Stimulated activated CD4-positive, alpha-beta T cell treated with anti-CD3 and anti-CD28 coated beads, Interleukin-12 subunit alpha, Interleukin-12 subunit beta, amount 100 ng/mL, for 24 hours (primary cell): ENCODE results near the gene OR52M1.
"Not testable (repeated sequence)": the region's sequence is repeated elsewhere in the genome, so short reads cannot be mapped to it uniquely, and the experiment has no call there.

Source experiments
- DNase-seq, 2 experiments: peaks; one replicate each; pipeline ENCODE4 v3.0.0-alpha.2; 2020; ENCODE audit warnings: low read depth in 2 of 2

The OR52M1 gene, protein sequence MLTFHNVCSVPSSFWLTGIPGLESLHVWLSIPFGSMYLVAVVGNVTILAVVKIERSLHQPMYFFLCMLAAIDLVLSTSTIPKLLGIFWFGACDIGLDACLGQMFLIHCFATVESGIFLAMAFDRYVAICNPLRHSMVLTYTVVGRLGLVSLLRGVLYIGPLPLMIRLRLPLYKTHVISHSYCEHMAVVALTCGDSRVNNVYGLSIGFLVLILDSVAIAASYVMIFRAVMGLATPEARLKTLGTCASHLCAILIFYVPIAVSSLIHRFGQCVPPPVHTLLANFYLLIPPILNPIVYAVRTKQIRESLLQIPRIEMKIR

DNA sequence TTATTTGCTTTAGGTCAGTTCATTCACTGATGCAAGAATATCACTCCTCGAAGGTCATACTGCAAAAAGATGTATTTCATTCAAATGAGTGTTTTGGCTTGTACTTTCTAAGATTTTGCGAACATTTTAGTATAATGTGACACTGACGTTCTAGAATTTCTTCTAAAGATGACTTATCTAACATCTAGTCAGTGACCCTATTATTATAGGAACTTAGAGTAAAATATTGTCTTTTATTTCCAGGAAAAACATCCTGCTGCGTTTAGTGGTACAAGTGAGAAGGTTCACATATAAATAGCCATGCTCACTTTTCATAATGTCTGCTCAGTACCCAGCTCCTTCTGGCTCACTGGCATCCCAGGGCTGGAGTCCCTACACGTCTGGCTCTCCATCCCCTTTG, at the start of gene OR52M1:
TSS of gene OR52M1 (plus strand) at position 301 of the 400 bp plus-strand sequence. CDS start at position 301, 0 bp downstream.
- no peak for DNase-seq

DNA sequence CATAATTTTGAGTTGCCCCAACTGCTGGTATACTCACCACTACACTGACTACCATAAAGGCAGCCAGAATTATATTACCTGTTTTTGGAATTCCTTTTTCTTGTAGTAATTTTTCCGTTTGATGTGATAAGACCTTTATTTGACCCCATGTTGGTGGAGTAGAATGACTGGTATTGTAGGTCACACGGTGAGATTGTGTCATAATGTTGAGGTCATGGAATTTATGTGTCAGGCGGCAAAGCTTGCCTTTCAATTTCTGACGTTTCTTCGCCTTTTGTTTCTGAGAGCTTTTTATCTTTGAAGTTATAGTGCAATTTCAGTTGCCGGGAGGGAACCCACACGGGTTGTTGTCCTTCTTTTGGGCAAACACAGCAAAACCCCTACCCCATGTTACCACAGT, 49.5 kb upstream of the OR52M1 start:
- DNase-seq: no peak

DNA sequence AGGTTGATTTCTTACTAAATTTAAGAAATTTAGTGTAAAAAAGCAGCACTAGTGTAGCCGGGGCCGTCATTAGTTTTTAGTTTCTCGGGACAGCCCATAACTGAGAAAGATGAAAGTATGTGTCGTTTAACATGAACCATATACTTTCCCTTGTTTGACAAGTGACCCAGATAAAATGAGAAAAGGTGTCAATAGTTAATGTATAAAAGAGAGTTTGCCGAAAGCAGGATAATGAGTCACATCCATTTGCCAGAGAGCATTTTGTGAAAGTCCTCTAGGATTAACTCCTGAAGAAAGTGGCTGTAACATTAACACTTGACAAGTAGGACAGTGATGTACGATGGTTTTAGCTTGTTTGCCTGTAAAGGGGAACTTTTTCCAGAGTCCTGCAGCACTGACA, 49.0 kb upstream of the OR52M1 start:
- no peak for DNase-seq

DNA sequence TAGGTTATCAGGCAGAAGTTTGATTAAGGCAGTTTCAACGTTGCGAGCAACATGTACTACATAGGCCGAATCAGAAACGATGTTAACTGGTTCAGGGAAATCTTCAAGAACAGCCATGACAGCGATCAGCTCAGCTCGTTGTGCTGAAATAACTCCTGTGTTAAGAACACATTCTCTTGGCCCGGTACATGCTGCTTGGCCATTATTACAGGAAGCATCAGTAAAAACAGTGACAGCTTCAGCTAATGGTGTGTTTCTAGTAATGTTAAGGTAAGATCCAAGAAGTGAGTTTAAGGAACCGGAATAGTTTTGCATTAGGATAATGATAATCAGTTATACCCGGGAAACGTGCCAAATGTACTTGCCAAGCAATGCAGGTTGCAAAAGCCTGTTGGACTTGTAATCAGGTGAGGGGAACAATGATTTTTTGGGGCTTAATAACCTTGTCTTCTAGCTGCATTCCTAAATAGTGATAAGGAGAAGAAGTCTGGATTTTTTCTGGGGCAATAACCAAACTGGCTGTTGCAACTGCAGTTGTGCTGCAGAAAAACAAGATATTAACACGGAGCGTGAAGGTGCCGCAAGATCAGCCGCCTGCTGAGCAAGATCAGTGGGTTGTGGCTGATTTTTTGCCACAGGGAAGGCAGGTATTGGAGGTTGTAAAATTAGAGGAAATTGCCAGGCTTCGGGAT, 48.3 kb upstream of the OR52M1 start:
- DNase-seq: no peak

DNA sequence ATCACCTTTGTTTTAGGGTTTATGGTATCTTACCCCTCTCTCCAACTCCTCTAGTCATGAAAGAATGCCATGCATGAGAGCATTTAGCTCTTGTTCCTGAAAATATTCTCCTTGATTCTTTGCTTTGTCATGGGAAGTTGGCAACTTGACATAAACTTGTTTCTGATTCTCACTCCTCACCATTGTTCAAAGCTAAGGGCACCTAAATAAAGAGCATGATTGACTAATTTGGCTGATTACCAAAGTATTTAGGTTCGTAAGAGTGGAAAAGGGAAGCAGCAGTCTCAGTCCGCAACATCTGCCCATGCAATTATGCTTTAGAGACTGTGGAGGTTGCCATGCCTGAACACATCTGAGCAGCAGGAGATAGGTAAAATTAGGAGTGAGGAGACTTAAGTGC, 36.1 kb upstream of the OR52M1 start:
- no peak for DNase-seq

DNA sequence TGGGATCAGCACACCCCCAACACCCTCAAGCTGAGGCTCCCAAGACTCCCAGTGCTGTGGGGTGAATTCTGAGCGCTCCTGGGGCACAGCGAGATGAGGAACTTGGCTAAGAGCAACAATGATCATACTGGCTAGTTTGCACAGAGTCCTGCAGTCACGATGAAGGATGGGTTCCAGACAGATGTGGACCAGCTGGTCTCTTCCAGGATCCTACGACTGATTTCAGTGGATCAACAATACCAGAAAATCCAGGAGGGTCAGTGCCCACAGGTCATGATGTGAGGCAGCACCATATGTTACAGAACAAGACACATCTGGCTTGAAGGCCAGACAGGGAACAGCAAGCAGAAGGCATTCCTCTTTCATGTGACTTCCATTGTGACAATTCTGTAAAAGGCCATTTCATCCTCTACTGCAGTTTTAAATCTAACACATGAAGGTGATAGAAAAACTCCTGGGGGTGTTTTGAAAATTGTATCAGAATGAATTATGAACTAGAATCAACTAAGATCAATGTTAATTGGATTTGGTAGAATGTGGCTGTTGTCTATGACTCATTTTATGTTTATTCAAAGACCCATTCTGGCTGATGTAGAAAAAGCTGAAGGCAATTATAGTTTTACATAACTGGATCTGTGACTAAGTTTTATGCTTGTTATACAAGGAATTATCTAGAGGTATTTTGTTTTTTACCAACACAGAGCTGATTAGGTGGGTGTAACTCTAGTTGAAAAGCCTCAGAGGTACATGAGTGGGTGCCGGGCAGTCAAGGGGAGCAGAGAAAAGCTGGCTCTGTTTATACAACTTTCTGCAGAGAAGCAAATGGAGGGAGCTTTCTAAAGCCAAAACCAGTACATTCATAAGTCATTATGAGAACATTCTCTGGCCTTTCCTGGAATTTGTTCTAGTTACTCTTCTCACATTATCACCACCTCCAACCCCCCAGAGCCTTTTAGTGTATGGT, 33.4 kb upstream of the OR52M1 start:
- DNase-seq: no peak

DNA sequence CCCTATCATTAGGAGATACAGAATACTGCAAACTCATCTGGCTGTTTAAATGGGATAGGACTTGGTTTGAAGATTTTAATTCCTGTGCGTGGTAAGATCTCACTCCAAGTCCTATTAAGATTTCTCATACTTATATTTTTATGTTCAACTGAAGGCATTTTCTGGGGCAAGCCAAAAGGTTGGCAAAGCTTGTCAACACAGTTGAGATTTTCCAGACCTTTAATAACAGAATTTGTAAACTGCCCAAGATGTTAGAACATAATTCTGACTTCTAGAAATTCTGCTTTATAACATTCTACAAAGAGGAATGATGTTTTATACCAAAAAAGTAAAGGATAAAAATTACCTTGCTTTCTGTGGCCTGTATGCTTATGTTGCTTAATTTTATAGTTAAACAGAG, 30.8 kb upstream of the OR52M1 start:
- no peak for DNase-seq

DNA sequence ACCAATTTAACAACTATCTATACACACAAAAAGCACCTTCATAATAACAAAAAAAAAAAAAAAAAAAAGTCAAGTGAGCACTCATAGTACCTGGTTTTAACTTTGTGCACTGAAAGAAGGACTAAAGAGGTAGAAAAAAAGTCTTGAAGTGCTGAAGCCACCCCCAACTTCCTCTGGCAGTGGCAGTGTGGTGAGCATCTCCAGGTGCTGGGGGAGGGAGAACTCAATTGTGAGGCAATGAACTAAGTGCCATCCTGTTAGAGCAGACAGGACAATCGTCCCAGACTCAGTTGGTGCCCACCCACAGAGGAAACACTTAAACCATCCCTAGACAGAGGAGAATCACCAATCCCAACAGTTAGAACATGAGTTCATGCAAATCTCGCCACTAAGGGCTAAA, 22.7 kb upstream of the OR52M1 start:
- DNase-seq: no peak

DNA sequence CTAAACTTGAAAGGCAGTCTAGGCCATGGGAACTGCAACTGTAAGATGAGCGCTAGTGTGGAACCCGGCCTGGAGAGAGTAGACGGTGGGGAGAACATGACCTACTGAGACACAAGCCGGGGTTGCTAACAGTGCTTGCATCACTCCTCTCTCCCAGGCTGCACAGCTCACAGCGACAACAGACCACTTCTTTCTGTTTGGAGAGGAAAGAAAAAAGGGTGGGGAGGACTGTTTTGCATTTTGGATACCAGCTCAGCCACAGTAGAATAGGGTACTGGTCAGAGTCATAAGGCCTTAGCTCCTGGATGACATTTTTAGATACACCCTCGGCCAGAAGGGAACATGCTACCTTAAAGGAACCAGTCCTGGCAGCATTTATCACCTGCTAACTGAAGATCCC, 22.2 kb upstream of the OR52M1 start:
- no peak for DNase-seq

DNA sequence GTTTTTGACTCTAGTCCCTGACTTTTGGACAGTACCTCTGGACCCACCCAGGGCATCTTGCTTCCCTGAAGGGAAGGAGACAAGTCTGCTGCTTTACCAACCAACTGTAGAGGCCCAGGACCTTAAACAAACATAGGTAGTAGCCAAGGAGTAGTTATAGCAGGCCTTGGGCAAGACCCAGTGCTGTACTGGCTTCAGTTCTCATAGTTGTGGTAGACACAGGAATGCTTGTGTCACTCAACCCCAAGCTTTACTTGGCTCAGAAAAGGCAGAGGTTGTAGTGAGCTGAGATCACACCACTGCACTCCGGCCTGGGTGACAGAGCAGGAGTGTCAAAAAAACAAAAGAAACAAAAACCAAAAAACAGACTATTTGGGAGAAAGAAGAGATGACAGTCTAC, 21.3 kb upstream of the OR52M1 start:
- no peak for DNase-seq

DNA sequence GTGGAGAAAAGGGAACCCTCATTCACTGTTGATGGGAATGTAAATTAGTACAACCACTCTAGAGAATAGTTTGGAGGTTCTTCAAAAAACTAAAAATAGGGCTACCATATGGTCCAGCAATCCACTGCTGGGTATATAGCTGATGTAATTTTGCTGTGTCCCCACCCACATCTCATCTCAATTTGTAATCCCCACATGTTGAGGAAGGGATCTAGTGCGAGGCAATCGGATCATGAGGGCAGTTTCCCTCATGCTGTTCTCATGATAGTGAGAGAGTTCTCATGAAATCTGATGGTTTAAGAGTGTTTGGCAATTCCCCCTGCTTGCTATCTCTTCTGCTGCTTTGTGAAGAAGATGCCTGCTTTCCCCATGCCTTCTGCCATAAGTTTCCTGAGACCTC, 17.1 kb upstream of the OR52M1 start:
- DNase-seq: no peak

DNA sequence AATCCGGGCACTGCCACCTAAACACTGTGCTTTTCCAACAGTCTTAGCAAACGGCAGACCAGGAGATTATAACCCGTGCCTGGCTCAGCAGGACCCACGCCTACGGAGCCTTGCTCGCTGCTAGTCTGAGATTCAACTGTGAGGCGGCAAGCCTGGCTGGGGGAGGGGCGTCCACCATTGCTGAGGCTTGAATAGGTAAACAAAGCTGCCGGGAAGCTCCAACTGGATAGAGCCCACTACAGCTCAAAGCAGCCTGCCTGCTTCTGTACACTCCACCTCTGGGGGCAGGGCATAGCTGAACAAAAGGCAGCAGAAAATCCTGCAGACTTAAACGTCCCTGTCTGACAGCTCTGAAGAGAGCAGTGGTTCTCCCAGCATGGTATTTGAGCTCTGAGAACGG, 13.3 kb upstream of the OR52M1 start:
- DNase-seq: not testable (repeated sequence)

DNA sequence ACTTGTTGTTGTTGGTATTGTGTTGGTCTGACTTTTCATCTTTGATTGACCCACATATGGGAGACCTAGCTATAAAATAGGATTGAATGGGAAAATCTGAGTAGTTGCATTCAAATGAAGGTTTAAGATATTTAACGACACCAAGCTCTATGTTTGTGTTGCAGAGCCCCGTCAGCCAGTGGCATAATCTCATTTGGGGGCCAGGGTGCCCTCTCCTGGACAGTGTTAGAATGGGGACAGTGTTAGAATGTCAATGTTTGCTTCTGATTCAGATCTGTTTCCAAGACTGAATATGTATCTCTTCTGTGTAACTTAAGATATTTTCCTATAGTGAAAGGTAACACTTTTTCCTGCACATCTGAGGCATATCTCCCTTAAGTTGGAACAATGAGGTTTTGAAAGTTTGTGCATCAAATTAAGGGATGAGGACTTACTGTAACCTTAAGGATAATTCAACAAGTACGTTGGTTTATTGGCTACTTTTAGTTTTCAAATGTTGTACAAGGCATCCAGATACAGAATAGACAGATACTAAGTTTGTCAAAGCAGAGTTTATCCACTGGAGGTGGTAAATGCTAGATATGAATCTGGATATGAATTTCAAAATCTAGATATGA, 5.3 kb upstream of the OR52M1 start:
- peak; percentile 8 to 29 for DNase-seq

DNA sequence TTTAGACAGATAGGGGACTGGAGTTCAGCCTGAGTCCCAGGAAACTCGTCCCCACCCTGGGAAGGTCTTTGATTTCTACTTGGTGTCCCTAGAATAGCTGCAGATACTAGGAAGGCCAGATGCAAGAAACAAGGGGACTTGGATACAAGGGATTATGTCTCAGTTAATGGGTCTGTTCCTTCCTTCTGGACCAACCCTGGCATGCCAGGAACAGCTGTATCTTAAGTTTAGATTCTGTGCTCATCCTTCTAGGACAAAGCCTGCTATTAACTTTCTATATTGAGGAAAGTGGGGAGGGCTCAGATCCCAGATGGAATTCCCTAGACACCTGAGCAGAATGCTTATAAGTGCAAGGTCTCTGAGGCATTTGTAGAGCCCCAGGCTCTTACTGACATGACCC, 3.9 kb upstream of the OR52M1 start:
- no peak for DNase-seq

DNA sequence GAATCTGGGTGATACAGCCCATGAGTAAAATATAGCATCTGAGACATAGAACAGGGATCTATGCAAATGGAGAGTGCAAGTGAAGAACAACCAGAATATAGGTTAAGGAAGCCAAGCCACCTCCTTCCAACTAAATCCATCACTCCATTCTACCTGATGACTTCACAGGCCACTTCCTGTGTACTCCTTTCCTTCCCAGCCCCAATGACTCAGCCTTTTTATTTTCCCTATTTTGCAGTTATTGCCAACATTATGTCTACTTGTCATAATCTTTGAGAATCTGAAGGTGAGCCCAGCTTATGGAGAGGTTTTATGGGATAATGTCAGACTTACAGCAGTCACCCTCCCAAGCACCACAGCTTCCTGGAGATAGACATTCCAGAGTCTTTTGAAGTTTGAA, 1.4 kb upstream of the OR52M1 start:
- no peak for DNase-seq

DNA sequence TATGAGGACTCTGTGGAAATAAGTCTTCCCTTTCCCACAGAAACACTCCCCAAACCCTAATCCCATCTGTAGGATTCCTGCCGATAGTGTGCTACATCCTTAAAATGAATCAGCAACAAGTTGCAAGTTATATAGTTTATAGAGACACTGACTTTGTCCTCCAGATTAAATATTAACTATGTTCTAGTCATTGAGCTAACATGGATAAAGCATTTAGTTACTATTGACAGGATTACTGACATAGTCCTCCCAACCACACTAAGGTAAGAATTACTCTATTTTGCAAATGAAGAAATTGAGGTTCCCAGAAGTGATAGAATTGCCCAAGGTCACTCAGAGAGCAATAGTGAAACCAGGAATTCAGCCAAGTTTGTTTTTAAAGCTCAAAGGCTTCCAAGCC, 1.9 kb downstream of the OR52M1 start:
- DNase-seq: no peak

DNA sequence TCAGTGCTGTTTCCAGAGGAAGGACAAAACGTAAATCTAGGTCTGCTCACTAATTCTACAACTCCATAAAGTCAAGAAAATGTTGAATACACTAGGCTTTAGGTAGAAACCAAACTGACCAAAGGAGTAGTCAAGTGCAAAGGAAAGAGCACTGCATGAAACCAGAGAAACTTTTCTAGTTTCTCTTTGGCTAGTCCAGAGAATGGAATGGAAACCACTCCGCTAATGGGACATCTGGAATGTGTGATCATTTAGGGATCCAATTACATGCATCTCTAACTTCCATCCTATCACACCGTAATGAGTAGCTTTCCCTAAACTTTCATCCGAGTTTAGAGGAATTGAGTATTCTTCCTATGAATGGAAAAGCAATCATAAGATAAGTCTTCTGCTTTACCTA, 2.4 kb downstream of the OR52M1 start:
- no peak for DNase-seq

DNA sequence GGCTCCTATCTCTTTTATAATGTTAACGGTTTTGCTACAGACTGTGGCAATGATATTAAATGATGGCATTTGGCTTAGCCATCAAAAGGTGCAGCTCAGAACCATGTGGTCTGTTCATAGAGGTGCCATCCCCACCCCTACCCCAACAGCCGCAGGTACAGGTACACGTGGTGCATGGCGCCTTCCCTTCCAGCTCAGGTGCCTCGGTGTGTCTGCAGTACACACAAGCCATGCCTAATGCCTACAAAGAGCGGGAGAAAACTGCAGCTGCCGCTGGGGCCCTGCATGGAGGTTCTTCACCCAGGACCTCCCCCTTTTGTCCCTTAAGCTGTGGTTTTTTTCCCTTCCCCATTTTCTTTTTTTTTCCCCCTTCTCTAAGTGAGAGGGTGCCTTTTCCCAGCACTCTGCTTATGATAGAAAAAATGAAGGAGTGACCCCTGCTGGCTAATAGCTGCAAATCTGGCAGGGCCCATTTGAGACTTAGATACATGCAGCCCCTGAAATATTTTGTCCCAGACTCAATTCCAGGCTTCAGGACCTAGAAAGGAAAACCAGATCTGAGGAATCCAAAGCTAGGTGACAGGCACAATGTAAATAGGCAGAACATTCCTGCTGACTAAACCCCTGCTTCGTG, 6.5 kb downstream of the OR52M1 start:
- DNase-seq: no peak

DNA sequence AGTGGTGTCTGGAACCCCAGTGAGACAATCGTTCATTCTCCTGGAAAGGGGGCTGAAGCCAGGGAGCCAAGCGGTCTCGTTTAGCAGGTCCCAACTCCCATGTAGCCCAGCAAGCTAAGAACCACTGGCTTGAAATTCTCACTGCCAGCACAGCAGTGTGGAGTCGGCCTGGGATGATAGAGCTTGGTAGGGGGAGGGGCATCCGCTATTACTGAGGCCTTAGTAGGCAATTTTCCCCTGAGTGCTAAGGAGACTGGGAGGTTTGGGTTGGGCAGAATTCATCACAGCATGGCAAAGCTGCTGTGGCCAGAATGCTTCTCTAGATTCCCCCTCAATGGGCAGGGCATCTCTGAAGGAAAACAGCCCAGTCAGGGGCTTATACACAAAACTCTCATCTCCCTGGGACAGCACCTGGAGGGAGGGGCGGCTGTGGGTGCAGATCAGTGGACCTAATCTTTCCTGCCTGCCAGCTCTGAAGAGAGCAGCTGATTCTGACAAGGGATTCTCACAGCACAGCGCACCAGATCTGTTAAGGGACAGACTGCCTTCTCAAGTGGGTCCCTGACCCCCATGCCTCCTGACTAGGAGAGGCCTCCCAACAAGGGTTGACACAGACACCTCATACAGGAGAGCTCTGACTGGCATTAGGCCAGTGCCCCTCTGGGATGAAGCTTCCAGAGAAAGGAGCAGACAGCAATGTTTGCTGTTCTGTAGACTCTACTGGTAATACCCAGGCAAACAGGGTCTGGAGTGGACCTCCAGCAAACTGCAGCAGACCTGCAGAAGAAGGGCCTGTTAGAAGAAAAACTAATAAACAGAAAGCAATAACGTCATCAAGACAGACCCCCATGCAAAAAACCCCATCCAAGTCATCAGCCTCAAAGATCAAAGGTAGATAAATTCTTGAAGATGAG, 14.8 kb downstream of the OR52M1 start:
- no peak for DNase-seq

DNA sequence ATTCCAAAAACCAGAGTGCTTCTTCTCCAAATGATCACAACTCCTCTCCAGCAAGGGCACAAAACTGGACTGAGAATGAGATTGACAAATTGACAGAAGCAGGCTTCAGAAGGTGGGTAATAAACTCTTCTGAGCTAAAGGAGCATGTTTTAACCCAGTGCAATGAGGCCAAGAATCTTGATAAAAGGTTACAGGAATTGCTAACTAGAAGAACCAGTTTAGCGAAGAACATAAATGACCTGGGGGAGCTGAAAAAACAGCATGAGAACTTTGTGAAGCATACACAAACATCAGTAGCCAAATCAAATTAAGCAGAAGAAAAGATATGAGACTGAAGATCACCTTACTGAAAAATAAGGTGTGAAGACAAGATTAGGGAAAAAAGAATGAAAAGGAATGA, 15.5 kb downstream of the OR52M1 start:
- no peak for DNase-seq
